GM10847 (cell line): ENCODE measurements around the gene SCAANT1.

Source experiments
- POLR2A ChIP-seq: IDR thresholded peaks from 2 replicates; pipeline ENCODE4 v1.6.1; 2011; ENCODE audit not compliant: insufficient read length; ENCODE audit errors: extremely low read depth

Gene SCAANT1

GRCh38 chr3:63891518-63891917 lies 20.7 kb downstream of the SCAANT1 start:
- no peak for TF ChIP-seq POLR2A

GRCh38 chr3:63886858-63887257 lies 25.3 kb downstream of the SCAANT1 start:
- no peak for TF ChIP-seq POLR2A

- TF ChIP-seq POLR2A = no peak
These were observed 31.5 kb downstream of the SCAANT1 start for GRCh38 chr3:63880653-63881052.

- TF ChIP-seq POLR2A = no peak
These were observed 33.7 kb downstream of the SCAANT1 start for GRCh38 chr3:63878394-63879060.

GRCh38 chr3:63877737-63878393 lies 34.3 kb downstream of the SCAANT1 start:
- no peak for TF ChIP-seq POLR2A

GRCh38 chr3:63876260-63876659 lies 35.9 kb downstream of the SCAANT1 start:
- no peak for TF ChIP-seq POLR2A

GRCh38 chr3:63875510-63875909 lies 36.7 kb downstream of the SCAANT1 start:
- TF ChIP-seq POLR2A = no peak

GRCh38 chr3:63874769-63875168 lies 37.4 kb downstream of the SCAANT1 start:
- no peak for TF ChIP-seq POLR2A

- no peak for TF ChIP-seq POLR2A
These were observed 39.9 kb downstream of the SCAANT1 start for GRCh38 chr3:63872135-63872924.

- no peak for TF ChIP-seq POLR2A
These were observed 41.6 kb downstream of the SCAANT1 start for GRCh38 chr3:63870615-63871005.

- no peak for TF ChIP-seq POLR2A
These were observed 42.1 kb downstream of the SCAANT1 start for GRCh38 chr3:63869940-63870614.

GRCh38 chr3:63867225-63867624 lies 45.0 kb downstream of the SCAANT1 start:
- TF ChIP-seq POLR2A = no peak

GRCh38 chr3:63864965-63865327 lies 47.2 kb downstream of the SCAANT1 start:
- TF ChIP-seq POLR2A = no peak

- TF ChIP-seq POLR2A = no peak
These were observed 47.9 kb downstream of the SCAANT1 start for GRCh38 chr3:63864008-63864964.
